OCI-LY3 (cell line): ENCODE results near the gene PPFIA3.

Experiments used
- CTCF ChIP-seq: fragments of 200-600, 300-600 bp; sonication (generic); IDR thresholded peaks from 2 replicates; pipeline ENCODE4 v1.5.1; 2014; ENCODE audit warnings: antibody characterized with exemption, low read length, low read depth
- EZH2phosphoT487 ChIP-seq: fragments of 200-600 bp; shearing (Covaris generic); IDR thresholded peaks from 2 replicates; pipeline ENCODE4 v1.6.1; 2018; ENCODE audit warnings: antibody characterized with exemption, mixed run types, low read depth

- TF ChIP-seq CTCF (no peak), EZH2phosphoT487 (no peak)
Observed at GRCh38 chr19:49127674-49128544, 8.6 kb downstream of the PPFIA3 start.
